Breast epithelium (tissue), 3 donors: ENCODE results near the gene POLA1.

Experiments used
- CTCF ChIP-seq, 3 donors: fragments of 450-650 bp; IDR thresholded peaks; one replicate each; pipeline ENCODE4 v1.5.1; 2016 to 2017; ENCODE audit warnings: antibody characterized with exemption in 3 of 3, mild to moderate bottlenecking in 3 of 3, moderate library complexity in 3 of 3
- POLR2A ChIP-seq: fragments of 450-650 bp; IDR thresholded peaks from one replicate; pipeline ENCODE4 v1.6.1; 2016; ENCODE audit warnings: antibody characterized with exemption, mild to moderate bottlenecking, moderate library complexity
- POLR2AphosphoS5 ChIP-seq, 3 donors: sonication (generic); formaldehyde crosslinking; IDR thresholded peaks; one replicate each; pipeline ENCODE4 v1.6.1; 2017; ENCODE audit warnings: antibody characterized with exemption in 3 of 3

DNA sequence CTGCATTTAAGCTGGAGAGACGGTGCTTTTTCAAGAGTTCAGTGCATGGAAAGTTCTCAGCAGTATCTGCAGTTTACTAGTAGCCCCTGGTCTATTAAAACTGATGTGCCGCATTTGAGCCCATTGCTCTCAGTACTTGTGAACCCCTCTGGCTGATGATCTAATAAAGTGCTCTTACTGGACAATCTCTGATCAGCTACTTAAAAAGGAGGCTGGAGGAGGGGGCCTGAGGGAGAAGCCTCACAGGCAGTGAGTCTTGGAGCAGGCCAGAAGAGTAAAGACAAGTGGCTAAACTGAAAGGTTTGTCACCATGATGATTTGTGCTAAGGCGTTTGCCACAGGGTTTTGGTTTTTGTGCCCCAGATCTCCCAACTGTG, 183.6 kb downstream of the POLA1 start:
- no peak for TF ChIP-seq CTCF (IDR thresholded peaks at IDR 0.05)
- no peak for TF ChIP-seq POLR2AphosphoS5 (IDR thresholded peaks at IDR 0.05)
- no peak for TF ChIP-seq POLR2A
